HS-27A (cell line): ENCODE data around the gene SNX19.

Experiments
- DNase-seq: peaks from one replicate; pipeline ENCODE4 v3.0.0-alpha.2; 2012; ENCODE audit warnings: low read depth, missing footprints

SNX19 gene

DNA sequence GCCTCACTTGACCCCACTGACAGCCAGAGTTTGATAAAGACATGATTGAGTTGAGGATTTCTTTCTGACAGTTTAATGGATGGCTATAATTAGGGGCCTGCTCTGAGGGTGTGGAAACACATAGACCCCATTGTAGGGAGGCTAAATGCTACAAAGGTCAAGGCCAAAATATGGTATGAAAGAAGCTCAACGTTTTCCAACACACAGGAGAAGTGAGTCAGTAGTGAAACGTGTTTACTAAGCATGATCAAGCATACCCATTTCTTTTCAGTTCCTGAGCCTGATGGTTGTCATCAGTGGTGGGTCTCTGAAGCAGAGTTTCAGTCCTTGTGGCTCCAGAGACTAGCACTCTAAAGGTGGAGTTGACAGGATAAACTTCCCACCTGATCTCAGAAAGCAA lies 69.7 kb downstream of the SNX19 start:
- DNase-seq: no peak

DNA sequence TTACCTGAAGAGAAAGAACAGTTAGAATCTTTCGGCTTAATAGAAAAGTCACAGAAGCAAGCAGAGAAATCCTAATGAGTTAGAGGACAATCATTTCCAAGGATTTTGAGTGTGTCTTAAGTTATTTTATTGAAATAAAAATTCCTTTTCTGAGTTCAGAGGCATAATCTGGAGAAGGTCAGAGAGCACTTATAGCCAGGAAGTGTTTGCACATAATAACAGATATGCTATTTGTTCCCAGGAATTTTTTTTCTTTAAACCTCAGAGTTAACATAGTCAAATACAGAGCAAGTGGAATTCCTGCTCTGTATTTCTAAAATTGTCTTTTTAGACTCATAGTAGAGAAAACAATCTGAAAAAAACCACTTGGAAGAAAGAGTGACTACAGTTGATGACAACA lies 74.3 kb downstream of the SNX19 start:
- no peak for DNase-seq

DNA sequence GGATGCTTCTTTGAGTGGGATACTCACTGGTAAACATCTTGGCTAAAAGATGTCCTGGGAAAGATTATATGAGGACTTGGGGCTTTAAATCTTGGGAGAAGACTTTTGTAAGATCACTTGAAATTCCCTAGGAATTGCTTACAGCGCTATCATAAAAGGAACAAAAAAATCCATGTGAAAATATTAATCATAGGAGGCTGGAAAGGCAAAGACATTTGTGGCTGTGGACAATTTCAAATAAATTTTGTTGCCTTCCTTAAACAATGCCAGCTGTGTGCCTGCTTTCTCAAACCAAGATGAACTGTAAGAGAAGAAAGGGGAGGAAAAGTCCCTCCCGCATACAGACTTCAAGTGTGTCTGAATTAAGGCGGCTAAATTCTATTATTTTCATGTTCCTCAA lies 75.6 kb downstream of the SNX19 start:
- no peak for DNase-seq

DNA sequence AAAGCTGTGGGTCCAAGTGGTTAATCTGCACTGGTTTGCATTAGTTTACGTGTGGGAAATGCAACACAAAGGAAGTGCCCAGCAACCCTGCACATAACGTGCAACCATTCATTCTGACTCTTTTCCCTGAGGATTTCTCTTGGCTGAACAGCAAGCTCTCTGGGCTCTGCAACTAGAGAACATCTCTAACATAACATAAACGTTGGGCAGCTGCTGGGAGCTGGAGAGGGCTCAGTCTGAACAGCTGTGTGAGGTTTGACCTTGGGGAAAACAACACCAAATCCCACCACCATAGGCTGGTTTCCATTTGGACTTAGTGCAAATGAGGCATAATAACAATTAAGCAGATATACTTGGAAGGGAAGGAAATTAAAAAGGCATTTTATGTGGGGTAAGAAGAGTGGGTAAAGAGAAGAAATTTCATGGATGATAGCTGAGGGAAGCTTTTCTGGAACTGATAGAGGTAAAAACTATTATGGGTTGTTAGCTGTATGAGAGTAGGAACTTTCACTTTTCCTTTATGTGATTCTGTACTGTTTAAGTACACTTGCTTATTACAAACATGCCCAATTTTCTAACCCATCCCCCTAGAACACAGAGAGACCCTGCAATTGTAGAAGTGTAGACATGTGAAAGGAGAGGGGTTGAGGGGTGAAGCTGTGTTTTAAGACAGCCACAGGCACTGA lies 76.2 kb downstream of the SNX19 start:
- DNase-seq: no peak

DNA sequence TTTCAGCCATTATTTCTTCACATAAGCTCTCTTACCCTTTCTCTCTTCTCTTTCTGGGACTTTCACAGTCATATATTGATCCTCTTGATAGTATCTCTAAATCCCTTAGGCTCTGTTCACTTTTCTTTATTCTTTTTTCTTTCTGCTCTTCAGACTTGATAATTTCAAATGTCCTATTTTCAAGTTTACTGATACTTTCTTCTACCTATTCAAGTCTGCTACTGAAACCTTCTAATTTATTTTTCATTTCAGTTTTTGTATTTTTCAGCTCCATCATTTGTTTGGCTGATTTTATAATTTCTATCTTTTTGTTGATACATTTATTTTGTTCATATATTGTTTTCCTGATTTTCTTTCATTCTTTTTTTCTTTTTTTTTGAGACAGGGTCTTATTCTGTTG lies 79.1 kb downstream of the SNX19 start:
- no peak for DNase-seq

DNA sequence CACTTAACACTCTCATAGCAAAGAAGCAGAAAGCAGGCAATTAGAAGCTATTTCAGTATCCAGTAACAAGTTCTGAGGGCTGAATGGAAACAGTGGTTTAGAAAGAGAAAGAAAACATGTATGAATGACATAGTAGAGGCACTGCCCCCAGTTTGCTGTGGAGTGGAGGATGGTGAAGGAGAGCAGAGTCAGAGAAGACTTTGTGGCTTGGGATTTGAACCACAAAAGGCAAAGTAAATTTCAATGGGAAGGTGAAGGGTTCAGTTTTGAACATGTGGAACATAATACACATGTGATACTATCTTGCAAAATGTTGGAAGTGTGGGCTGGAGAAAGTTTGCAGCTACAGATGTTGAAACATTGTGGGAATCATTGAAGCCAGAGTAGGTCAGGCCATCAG lies 81.4 kb downstream of the SNX19 start:
- no peak for DNase-seq

DNA sequence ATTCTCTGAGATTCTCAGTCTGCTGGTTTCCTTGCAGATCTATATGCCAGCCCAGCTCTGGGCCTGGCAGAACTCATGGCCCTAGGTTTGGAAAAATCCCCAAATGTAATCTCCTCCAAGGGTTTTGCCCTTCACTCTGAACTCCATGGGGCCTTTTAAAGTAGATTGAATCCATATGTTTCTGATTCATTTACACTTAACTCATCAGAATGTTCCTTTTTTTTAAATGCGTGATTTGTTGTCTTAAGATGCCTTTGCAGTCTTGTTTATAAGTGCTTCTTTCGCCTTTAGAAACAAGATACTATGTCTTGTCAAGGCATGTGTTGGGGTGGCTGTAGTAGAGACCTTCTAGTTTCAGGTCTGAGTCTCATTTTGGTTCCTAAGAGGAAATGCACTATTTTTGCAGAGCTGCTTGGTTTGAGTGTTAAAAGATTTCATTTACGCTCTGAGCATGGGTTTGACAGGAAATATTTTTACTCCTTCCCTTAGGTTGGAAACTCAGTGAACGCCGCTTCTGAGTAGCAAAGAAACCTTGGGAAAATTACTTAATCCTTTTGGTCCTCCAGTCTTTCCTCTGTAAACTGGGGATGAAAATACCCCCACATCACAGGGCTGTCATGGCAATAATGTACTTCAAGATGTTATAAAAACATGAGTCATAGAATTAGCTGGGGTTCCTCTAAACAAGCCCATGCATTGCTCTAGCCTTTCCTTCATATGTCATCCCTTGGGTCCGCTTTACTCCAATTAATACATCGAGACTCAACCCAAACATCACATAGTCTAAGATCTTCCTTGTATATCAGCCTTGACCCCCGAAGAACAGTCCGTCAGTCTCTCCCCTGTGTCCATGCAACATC lies 83.5 kb downstream of the SNX19 start:
- DNase-seq: no peak

DNA sequence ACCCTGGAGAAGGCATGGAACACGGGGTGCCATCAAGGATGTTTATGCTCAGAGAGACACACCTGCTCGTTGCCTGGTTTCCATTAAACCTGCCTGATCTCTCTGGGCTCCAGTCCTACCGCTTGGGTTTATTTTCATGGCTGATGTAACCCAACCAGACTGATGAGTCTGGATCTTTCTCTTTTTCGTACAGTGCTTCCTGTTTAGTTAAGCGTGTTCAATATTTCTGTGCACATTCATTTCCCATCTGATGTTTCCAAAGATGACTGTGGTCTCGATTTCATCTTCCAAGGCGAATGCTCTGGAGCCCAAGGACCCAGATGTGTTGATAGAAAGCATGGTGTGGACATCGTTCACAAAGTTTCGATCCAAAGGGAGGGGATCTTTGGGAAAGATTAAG lies 84.3 kb downstream of the SNX19 start:
- no peak for DNase-seq

DNA sequence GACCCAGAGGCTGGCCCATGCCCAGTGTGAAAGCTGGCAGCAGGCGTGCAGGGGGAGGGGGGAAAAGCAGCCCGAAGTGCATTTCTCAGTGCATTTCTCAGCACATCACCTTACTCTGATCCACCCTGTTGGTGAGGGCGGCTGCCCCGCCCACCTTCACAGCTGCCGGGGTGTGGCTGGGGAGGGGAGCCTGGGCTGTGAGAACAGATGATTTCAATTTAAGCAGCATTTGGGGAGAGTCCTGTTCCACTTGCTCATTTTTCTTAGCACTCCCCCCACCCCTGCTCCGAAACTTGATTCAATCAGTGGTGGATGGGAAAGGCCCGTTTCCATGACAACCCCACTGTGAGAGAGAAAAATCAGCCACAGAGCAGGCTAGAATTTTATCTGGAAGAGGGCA lies 84.8 kb downstream of the SNX19 start:
- DNase-seq: no peak

DNA sequence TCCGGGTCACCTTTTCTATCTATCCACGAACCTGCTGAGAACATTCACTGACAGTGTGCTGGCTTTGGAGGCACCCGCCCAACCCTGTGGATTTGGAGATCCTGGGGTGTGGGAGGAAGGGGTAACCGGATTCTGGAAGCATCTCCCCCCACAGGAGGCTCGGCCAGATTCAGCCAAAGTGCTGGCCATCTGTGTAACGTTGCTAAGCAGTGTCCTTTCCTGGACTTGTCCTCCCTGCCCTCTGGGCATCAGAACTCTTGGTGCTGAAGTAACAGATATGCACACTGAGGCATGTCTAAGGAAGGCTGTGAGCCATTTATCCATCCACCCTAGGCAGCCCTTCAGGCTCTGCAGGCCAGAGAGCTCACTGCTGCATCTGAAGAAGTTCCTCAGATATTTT lies 85.7 kb downstream of the SNX19 start:
- DNase-seq: no peak

DNA sequence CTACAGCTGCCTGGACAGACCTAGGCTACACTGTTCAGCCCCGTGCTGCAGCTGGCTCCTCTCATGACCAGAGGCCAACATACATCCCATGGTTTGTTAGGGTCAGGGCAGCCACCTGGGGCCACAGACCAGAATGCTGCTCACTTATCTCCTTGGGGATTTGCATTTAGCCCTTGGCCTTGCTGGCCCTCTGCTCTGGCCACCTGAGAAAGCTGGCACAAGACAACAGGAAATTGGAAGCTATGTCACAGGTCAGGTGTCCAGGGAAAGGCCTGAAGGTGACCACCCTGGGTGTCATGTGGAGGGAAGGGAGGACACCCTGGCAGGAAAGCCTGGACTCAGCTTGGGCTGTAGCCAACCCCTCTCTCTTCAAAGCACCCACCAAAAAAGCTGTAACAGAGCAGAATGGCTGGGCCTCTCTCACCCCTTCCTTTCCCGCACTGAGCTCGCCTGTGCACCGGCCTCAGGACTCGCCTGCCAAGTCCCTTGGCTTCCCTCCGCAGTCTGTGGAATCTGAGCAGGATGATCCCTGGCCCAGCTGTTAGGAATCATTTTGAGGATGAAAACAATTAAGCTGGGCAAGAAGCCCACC lies 86.3 kb downstream of the SNX19 start:
- no peak for DNase-seq

DNA sequence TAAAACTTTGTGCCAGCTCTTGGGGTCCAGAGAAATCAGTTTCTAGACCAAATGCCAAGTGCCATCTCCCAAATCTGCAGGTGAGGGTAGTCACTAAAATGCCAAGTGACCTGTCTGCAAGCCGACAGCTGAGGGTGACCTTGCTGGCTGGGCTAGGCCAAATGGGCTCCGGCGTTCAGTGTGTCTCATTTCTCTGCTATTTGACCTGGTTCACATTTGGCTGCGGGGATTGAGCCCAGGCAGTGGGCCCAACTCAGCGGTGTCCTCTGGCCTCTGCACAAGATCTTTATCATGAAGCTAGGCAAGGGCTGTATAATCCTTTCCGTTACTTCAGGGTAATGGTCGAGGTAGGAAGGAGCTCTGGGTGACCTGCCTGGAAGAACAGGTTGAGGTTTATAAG lies 87.5 kb downstream of the SNX19 start:
- DNase-seq: no peak

DNA sequence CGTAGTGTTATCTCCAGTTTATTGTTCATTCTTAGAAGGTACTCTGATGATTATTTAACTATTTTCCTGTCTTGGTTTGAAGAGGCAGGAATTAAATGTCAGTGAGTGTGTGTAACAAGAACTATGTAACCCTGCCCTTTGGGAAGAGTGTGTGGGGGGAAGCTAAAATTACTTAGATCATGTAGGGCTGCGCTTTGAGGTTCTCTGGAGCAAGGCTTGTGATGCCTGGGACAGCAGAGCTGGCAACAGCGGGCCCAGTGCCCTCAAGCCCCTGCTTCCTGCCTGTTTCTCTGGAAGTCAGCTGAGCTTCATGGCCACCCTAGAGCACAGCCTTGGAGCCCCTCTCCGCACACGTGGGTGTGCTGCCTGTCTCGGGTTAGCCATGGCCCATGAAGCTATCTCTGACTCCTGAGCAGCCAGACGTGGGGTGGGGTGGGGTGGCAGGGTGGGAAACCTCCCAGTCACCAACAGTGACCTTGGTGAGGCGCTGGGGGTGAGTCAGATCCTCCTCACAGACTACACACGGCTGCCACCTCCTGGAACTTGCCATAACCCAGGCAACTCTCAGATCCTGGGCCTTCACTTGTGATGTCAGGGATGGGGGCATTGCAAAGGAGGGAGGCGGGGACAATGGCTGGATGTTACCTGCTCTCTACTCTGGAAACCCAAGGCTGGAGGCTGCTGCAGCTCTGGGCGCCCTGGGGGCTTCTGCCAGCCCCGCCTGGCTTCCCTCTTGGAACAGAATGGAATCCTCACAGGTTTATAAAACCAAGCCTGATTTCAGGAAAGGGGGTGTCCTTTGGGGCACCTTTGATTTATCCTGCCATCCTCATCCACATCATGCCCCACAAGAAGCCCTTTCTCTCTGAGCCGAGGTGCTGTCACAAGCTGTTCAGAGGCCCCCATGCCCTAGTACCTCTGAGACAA lies 88.6 kb downstream of the SNX19 start:
- no peak for DNase-seq

DNA sequence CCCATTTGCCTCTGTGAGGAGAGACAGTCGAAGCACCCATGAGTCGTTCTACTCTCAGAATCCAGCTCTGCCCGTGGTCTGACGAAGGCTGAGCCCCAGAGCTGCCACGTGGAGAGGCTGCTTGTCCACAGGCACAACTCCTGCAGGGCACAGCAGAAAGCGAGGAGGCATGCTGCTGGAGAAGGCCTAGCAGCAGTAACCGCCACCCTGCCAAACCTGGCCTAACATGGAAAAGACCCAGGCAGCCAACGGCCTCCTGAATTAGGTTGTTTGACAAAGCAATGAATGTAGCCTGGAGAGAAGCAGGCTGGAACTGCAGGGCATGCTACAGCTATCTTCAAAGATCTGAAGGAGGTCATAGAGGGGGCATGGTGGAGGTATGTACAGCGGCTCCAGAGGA lies 89.7 kb downstream of the SNX19 start:
- DNase-seq: no peak

DNA sequence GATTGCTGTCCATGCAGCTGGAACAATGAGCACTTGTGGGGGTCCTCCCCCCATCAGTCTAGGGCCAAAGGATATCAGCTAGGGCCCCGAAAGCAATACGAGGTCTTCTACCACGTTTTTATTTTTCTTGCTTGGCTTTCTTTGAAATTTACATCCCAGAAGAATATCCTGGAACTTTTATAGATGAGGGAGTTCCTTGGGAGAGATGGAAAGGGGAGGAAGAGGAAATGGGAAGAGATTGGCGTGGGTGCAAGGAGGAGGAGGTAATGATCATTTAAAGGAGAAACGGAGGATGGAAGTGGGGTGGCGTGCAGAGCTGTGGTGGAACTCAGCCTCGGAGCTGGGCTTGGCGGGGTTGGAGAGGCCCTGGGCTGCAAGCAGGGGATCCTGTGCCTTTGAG lies 90.3 kb downstream of the SNX19 start:
- no peak for DNase-seq

DNA sequence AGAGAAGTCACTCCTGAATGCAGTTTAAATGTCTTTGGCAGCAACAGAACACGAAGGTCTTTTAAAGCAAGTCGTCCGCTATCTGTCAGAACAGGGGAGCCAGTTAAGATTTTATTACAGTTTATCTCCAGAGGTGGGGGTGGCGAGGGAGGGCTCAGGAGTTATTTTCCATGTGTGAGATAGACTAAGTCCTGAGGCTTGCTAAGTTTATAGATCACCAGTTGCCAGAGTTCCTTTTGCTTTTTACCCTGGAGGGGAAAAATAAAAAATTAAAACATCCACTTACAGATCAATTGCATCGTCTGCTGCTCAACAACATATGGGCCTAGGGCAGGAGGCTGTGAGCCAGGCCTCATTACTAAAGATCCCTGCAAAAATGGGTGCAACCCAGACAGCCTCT lies 90.7 kb downstream of the SNX19 start:
- no peak for DNase-seq
